GM18951 (cell line): ENCODE results near the gene CDH15.

Experiments
- POLR2A ChIP-seq: IDR thresholded peaks from 4 replicates; pipeline ENCODE4 v1.6.1; 2011; ENCODE audit warnings: mild to moderate bottlenecking; ENCODE audit not compliant: insufficient read length, insufficient read depth; ENCODE audit errors: extremely low read depth
- in situ Hi-C: fragments of 300-500 bp; cut with MboI; formaldehyde crosslinking; loops from one replicate; pipeline ENCODE4 v1.12.0; 2022; ENCODE audit warnings: low sequenced_read_pairs, mixed read lengths, inconsistent platforms; ENCODE audit not compliant: unreplicated experiment

CDH15 gene

GRCh38 chr16:89135971-89136765, 35.4 kb upstream of the CDH15 start:
- no peak for TF ChIP-seq POLR2A
- in situ Hi-C loops: no loop called here

GRCh38 chr16:89136931-89137330, 34.6 kb upstream of the CDH15 start:
- TF ChIP-seq POLR2A: no peak

GRCh38 chr16:89137666-89138512, 33.7 kb upstream of the CDH15 start:
- in situ Hi-C loops: no loop called here
- no peak for TF ChIP-seq POLR2A

More at GRCh38 chr16:89136931-89137330, 34.6 kb upstream of the CDH15 start:
- in situ Hi-C loops: no loop called here

- in situ Hi-C loops: no loop called here
- no peak for TF ChIP-seq POLR2A
These were observed 33.1 kb upstream of the CDH15 start for GRCh38 chr16:89138513-89138795.

- in situ Hi-C loops: no loop called here
- TF ChIP-seq POLR2A: no peak
These were observed 32.6 kb upstream of the CDH15 start for GRCh38 chr16:89138843-89139520.

GRCh38 chr16:89139907-89140361, 31.6 kb upstream of the CDH15 start:
- in situ Hi-C loops: no loop called here

GRCh38 chr16:89140401-89140800, 31.1 kb upstream of the CDH15 start:
- in situ Hi-C loops: no loop called here
- no peak for TF ChIP-seq POLR2A

More at GRCh38 chr16:89139907-89140361, 31.6 kb upstream of the CDH15 start:
- no peak for TF ChIP-seq POLR2A

GRCh38 chr16:89140981-89141883, 30.3 kb upstream of the CDH15 start:
- TF ChIP-seq POLR2A: no peak
- in situ Hi-C loops: no loop called here

GRCh38 chr16:89141884-89142267, 29.7 kb upstream of the CDH15 start:
- no peak for TF ChIP-seq POLR2A
- in situ Hi-C loops: no loop called here

- TF ChIP-seq POLR2A: no peak
- in situ Hi-C loops: no loop called here
These were observed 28.9 kb upstream of the CDH15 start for GRCh38 chr16:89142474-89143195.

GRCh38 chr16:89143201-89143741, 28.3 kb upstream of the CDH15 start:
- in situ Hi-C loops: no loop called here

More at GRCh38 chr16:89143201-89143741, 28.3 kb upstream of the CDH15 start:
- TF ChIP-seq POLR2A: no peak
